ENCODE measurements around the gene CWC27. TPM values are rescaled to one million over a fixed set of nuclear protein-coding genes. Genes with fewer than 3 reads are reported as not detected.
A peak's percentile ranks its signal among the peaks of the same experiment; 100 is the strongest.

CWC27 gene
- total and polyA plus RNA-seq, 2 of the 13 experiments (the other 11 are each of a cell fraction or from before 2014, with no cell fraction given), result 21.1 to 25.7 TPM

DNA sequence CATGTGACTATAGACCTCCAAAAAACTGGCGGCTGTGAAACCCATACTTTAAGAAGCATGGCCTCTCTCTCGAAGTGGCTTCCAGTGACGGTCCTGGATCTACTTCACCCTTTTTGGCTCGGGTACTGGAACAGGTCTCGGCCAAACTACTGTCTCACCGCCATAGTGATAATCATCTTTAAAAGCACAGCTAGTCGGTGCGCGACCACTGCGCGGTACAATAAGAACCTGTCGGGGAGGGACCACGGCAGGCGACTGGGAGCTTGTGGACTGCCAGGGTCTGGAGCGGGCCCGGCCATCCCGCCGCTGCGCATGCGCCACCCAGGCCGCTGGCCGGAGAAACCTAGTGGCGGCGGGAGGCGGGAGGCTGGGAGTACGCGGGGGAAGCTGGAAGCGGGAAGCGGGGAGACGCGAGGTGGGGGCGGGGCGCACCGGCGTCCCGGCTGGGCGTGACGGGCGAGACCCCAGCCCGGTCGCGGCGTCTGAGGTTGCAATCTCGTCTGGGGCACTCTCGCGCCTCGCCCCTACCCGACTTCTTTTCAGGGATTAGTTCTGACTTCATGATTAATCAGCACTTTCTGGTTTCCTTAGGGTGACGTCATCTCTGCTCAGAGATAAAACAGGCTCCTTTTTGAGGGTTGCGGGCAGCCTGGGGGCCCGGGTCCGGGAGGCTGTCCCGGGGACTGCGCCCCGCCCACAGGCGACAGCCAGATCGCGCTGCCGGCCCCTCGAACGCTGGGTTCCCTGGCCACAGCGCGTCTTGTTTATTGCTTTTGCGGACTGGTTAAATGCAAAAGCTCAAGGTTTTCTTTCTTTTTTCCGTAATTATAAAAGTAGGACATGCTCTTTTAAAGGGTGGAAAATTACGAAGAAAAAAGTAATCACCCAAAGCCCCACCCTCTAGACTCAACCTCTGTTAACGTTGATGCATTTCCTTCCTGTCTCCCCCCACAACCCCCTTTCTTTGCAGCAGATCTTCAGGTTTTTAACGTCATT, 266.8 kb downstream of the CWC27 start (continued):
- TF ChIP-seq, protein P1, sequence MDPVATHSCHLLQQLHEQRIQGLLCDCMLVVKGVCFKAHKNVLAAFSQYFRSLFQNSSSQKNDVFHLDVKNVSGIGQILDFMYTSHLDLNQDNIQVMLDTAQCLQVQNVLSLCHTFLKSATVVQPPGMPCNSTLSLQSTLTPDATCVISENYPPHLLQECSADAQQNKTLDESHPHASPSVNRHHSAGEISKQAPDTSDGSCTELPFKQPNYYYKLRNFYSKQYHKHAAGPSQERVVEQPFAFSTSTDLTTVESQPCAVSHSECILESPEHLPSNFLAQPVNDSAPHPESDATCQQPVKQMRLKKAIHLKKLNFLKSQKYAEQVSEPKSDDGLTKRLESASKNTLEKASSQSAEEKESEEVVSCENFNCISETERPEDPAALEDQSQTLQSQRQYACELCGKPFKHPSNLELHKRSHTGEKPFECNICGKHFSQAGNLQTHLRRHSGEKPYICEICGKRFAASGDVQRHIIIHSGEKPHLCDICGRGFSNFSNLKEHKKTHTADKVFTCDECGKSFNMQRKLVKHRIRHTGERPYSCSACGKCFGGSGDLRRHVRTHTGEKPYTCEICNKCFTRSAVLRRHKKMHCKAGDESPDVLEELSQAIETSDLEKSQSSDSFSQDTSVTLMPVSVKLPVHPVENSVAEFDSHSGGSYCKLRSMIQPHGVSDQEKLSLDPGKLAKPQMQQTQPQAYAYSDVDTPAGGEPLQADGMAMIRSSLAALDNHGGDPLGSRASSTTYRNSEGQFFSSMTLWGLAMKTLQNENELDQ (CRISPR knock-in tag; IDR thresholded peaks at IDR 0.05; ENCODE audit: borderline replicate concordance), result no peak

- peak overlapping the region; percentile 79 for H2AFZ ChIP-seq (ENCODE audit: low read length)
- TF ChIP-seq ZNF18 (CRISPR knock-in tag; IDR thresholded peaks at IDR 0.05; ENCODE audit: insufficient replicate concordance) (no peak), THAP8 (CRISPR knock-in tag; IDR thresholded peaks at IDR 0.05; ENCODE audit: borderline replicate concordance) (no peak), ZFP62 (CRISPR knock-in tag; IDR thresholded peaks at IDR 0.05) (no peak), ZSCAN30 (CRISPR knock-in tag; IDR thresholded peaks at IDR 0.05) (no peak)
- TF ChIP-seq, protein P2, sequence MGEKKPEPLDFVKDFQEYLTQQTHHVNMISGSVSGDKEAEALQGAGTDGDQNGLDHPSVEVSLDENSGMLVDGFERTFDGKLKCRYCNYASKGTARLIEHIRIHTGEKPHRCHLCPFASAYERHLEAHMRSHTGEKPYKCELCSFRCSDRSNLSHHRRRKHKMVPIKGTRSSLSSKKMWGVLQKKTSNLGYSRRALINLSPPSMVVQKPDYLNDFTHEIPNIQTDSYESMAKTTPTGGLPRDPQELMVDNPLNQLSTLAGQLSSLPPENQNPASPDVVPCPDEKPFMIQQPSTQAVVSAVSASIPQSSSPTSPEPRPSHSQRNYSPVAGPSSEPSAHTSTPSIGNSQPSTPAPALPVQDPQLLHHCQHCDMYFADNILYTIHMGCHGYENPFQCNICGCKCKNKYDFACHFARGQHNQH (CRISPR knock-in tag; IDR thresholded peaks at IDR 0.05), result no peak
- TF ChIP-seq, protein P3, sequence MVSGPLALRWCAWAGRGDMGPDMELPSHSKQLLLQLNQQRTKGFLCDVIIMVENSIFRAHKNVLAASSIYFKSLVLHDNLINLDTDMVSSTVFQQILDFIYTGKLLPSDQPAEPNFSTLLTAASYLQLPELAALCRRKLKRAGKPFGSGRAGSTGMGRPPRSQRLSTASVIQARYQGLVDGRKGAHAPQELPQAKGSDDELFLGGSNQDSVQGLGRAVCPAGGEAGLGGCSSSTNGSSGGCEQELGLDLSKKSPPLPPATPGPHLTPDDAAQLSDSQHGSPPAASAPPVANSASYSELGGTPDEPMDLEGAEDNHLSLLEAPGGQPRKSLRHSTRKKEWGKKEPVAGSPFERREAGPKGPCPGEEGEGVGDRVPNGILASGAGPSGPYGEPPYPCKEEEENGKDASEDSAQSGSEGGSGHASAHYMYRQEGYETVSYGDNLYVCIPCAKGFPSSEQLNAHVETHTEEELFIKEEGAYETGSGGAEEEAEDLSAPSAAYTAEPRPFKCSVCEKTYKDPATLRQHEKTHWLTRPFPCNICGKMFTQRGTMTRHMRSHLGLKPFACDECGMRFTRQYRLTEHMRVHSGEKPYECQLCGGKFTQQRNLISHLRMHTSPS (CRISPR knock-in tag; IDR thresholded peaks at IDR 0.05; ENCODE audit: low read depth), result no peak
Observed at GRCh38 chr5:65037831-65038815, 269.4 kb downstream of the CWC27 start.

More at GRCh38 chr5:65037831-65038815, 269.4 kb downstream of the CWC27 start:
- Histone ChIP-seq H3K27ac (ENCODE audit: extremely low read length, insufficient read depth, low read length) (no peak overlapping the region), H3K27me3 (ENCODE audit: control insufficient read depth in 1 of 2, insufficient read depth in 2 of 2, low read length in 2 of 2) (no peaks in the 10 kb centered on the region; a peak in 2 of 5 replicates), H3K4me2 (ENCODE audit: low read depth, low read length) (0 out of 2 replicates have a peak overlapping the region, but pooled peaks have one; percentile 29), H3K79me2 (ENCODE audit: insufficient read depth, low read length) (no peaks in the 10 kb centered on the region), H3K36me3 (replicated peaks in 1 of 2; ENCODE audit: control insufficient read depth in 1 of 2, insufficient read depth in 2 of 2, low read length in 2 of 2) (no peaks in the 10 kb centered on the region), H3K9me3 (ENCODE audit: low read length) (no peaks in the 10 kb centered on the region), H3K4me1 (ENCODE audit: insufficient read depth, low read length) (peaks cover 36% of the 10 kb centered on the region), H3K4me3 (replicated peaks in 1 of 3; ENCODE audit: insufficient read depth in 1 of 3, low read depth in 2 of 3, low read length in 3 of 3) (no peak overlapping the region), H4K20me1 (ENCODE audit: insufficient read depth, low read length) (no peaks in the 10 kb centered on the region), H3K9ac (ENCODE audit: insufficient read depth, low read depth, low read length) (no peak overlapping the region)
- DNase-seq (ENCODE audit: low spot score) (peak; percentile 39), FAIRE-seq (peak; percentile 52), ATAC-seq (peak; percentile 74)
- CTCF ChIA-PET (ENCODE audit: low intra/inter-chr PET ratio, low total read pairs), result interaction anchor here (1.9 kb wide), 1 partner anchor 227 kb away, joined by 11 read pairs; no protein-coding TSS in a partner anchor
- WGBS (ENCODE audit: low lambda C conversion rate), result 19% methylated on average over 9 of the region's 9 CpGs
- BruUV-seq (replicated peaks), result no TSS peak
- POLR2A ChIA-PET, result no interaction called here
- in situ Hi-C loops (cut with HindIII; ENCODE audit: extremely low pct_ligation_motif_present, low pct_unique_long_range_greater_than_20kb), result loop anchor here (5.0 kb wide), 1 partner anchor 226 kb away; no protein-coding TSS in a partner anchor
- intact Hi-C loops (cut with micrococcal nuclease; ENCODE audit: unreplicated experiment), result loop anchor here (1.0 to 5.0 kb wide), 3 partner anchors 79 to 444 kb away; partner anchors contain the start of gene ADAMTS6
